Progenitor cell of endocrine pancreas (in vitro differentiated cells): ENCODE results near the gene MIPOL1. TPM values are rescaled to one million over a fixed set of nuclear protein-coding genes. Genes with fewer than 3 reads are reported as not detected.
"Not testable (repeated sequence)": the region's sequence is repeated elsewhere in the genome, so short reads cannot be mapped to it uniquely, and the experiment has no call there.

Source experiments
- DNase-seq: peaks from one replicate; pipeline ENCODE4 v3.0.0; 2021; ENCODE audit warnings: low spot score; ENCODE audit not compliant: unreplicated experiment
- H3K27ac Mint-ChIP-seq: 2 replicates; pipeline ENCODE4 v1.8.0; 2021; ENCODE audit warnings: mild to moderate bottlenecking, moderate library complexity, mixed read lengths
- H3K27me3 Mint-ChIP-seq: 2 replicates; pipeline ENCODE4 v1.8.0; 2021; ENCODE audit warnings: mixed read lengths
- H3K36me3 Mint-ChIP-seq: 2 replicates; pipeline ENCODE4 v1.8.0; 2022; ENCODE audit warnings: mixed read lengths; ENCODE audit not compliant: insufficient read depth
- H3K4me1 Mint-ChIP-seq: 2 replicates; pipeline ENCODE4 v1.8.0; 2021; ENCODE audit warnings: low read depth, mixed read lengths
- H3K4me3 Mint-ChIP-seq: 2 replicates; pipeline ENCODE4 v1.8.0; 2021; ENCODE audit warnings: low read depth, mild to moderate bottlenecking, moderate library complexity, mixed read lengths
- H3K9me3 Mint-ChIP-seq: 2 replicates; pipeline ENCODE4 v1.8.0; 2021; ENCODE audit warnings: low read depth, mixed read lengths
- total RNA-seq: library from RNA; stranded (reverse); gene quantifications from 2 replicates; pipeline ENCODE4 v1.2.1, GENCODE V29; 2021
- TF ChIP-seq, protein P1 (sequence below): fragments of 200-600 bp; sonication (generic); IDR thresholded peaks from one replicate; pipeline ENCODE4 v1.5.0; 2021; ENCODE audit warnings: antibody characterized with exemption, mild to moderate bottlenecking; ENCODE audit not compliant: unreplicated experiment

MIPOL1 gene
- total RNA-seq, 1 donor from 2014 or later = 25.6 TPM

DNA sequence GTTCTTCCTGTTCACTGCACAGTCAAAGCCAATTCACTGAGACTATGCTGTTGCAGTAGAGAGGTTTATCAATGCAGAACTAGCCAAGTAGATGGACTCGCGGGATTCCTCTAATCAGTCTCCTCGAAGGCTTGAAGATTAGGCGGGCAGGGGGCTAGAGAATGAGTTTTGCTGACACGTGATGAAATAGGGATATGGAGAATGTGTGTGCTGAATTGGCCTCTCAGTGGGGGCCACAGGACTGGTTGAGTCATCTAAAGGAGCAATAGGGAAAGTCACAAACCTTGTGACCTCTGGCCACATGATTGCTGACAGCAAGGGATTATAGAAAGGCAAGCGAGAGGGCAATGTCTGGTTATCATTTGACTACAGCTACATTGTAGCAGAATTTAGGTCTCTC, 12.7 kb downstream of the MIPOL1 start:
- H3K4me1 Mint-ChIP-seq = no peaks in the 10 kb centered on the region
- H3K36me3 Mint-ChIP-seq = peaks cover 49% of the 10 kb centered on the region
- H3K27me3 Mint-ChIP-seq = no peaks in the 10 kb centered on the region
- DNase-seq = no peak
- no peak overlapping the region for H3K4me3 Mint-ChIP-seq
- no peak overlapping the region for H3K27ac Mint-ChIP-seq
- peaks cover 36% of the 10 kb centered on the region for H3K9me3 Mint-ChIP-seq
- TF ChIP-seq, protein P1, sequence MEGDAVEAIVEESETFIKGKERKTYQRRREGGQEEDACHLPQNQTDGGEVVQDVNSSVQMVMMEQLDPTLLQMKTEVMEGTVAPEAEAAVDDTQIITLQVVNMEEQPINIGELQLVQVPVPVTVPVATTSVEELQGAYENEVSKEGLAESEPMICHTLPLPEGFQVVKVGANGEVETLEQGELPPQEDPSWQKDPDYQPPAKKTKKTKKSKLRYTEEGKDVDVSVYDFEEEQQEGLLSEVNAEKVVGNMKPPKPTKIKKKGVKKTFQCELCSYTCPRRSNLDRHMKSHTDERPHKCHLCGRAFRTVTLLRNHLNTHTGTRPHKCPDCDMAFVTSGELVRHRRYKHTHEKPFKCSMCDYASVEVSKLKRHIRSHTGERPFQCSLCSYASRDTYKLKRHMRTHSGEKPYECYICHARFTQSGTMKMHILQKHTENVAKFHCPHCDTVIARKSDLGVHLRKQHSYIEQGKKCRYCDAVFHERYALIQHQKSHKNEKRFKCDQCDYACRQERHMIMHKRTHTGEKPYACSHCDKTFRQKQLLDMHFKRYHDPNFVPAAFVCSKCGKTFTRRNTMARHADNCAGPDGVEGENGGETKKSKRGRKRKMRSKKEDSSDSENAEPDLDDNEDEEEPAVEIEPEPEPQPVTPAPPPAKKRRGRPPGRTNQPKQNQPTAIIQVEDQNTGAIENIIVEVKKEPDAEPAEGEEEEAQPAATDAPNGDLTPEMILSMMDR = no peak

DNA sequence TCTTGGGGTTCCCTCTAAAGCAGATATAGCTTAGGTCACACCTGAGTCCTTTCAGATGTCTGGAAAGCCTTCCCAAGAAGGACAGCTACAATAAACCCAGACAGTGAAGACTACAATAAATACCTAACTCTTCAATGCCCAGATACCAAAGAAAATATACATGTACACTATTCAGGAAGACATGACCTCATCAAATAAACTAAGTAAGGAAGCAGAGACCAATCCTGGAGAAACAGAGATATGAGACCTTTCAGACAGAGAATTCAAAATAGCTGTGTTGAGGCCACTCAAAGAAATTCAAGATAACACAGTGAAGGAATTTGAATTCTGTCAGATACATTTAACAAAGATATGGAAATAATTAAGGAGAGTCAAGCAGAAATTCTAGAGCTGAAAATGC, 15.3 kb downstream of the MIPOL1 start:
- no peak overlapping the region for H3K4me3 Mint-ChIP-seq
- TF ChIP-seq, protein P1 = no peak
- no peak overlapping the region for H3K27ac Mint-ChIP-seq
- no peaks in the 10 kb centered on the region for H3K4me1 Mint-ChIP-seq
- no peak for DNase-seq
- H3K36me3 Mint-ChIP-seq = peaks cover 37% of the 10 kb centered on the region
- no peaks in the 10 kb centered on the region for H3K27me3 Mint-ChIP-seq
- H3K9me3 Mint-ChIP-seq = peaks cover 39% of the 10 kb centered on the region

DNA sequence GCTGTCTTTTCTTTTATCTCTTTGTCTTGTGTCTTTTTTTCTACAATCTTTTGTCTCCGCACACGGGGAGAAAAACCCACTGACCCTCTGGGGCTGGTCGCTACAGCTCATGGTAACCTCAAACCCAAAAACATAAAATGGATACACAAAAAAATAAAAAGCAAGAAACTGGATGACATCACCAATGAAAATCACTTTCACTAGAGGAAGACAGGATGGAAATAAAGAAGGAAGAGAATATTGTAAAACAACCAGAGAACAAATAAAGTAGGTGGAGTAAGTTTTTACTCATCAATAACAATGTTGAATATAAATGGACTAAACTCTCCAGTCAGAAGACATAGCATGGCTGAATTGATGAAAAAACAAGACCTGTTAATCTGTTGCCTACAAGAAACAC, 17.6 kb downstream of the MIPOL1 start:
- H3K27me3 Mint-ChIP-seq = no peaks in the 10 kb centered on the region
- TF ChIP-seq, protein P1 = no peak
- no peak overlapping the region for H3K27ac Mint-ChIP-seq
- peaks cover 35% of the 10 kb centered on the region for H3K9me3 Mint-ChIP-seq
- no peak for DNase-seq
- peaks cover 30% of the 10 kb centered on the region for H3K36me3 Mint-ChIP-seq
- no peak overlapping the region for H3K4me3 Mint-ChIP-seq
- H3K4me1 Mint-ChIP-seq = no peaks in the 10 kb centered on the region

DNA sequence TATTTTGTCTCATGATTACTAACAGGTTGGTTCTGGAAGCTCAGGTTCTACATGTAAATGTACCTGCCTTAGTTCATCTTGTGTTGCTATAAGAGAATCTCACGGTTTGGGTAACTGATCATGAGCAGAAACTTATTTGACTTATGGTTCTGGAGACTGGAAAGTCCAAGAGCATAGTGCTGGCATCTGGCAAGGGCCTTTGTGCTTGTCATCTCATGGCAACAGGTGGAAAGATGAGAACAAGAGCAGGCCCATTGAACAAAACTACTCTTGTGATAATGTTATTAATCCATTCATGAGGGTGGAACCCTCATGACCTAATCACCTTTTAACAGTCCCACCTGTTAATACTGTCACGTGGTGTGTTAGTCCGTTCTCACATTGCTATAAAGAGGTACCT, 23.3 kb downstream of the MIPOL1 start:
- TF ChIP-seq, protein P1 = no peak
- H3K4me1 Mint-ChIP-seq = no peaks in the 10 kb centered on the region
- H3K27me3 Mint-ChIP-seq = no peaks in the 10 kb centered on the region
- no peak for DNase-seq
- H3K9me3 Mint-ChIP-seq = peaks cover 37% of the 10 kb centered on the region
- no peak overlapping the region for H3K4me3 Mint-ChIP-seq
- H3K27ac Mint-ChIP-seq = no peak overlapping the region
- H3K36me3 Mint-ChIP-seq = peaks cover 31% of the 10 kb centered on the region

DNA sequence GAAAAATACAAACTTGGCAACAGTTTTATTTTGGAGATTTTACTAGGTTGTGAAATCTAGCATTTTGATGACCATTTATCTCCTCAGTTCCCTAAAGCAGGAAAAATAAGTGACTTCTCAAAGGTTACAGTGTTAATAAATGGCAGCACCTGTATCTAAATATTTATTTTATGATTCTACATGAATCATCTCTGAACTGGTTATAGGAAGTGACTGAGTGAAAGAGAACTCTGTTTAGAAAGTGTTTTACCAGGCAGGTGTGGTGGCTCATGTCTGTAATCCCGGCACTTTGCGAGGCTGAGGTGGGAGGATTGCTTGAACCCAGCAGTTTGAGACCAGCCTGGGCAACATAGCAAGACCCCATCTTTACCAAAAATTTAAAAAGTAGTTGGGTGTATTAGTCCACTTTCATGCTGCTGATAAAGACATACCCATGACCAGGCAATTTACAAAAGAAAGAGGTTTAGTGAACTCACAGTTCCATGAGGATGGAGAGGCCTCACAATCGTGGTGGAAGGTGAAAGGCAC, 26.3 kb downstream of the MIPOL1 start:
- Mint-ChIP-seq H3K4me1 (no peaks in the 10 kb centered on the region), H3K27ac (no peak overlapping the region)

DNA sequence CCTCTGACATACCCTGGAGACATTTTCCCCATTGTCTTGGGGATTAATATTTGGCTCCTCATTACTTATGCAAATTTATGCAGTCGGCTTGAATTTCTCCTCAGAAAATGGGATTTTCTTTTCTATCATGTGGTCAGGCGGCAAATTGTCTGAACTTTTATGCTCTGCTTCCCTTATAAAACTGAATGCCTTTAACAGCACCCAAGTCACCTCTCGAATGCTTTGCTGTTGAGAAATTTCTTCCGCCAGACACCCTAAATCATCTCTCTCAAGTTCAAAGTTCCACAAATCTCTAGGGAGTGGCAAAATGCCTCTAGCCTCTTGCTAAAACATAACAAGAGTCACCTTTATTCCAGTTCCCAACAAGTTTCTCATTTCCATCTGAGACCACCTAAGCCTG, 27.9 kb downstream of the MIPOL1 start:
- H3K27me3 Mint-ChIP-seq, DNase-seq, H3K4me3 Mint-ChIP-seq, H3K27ac Mint-ChIP-seq, H3K4me1 Mint-ChIP-seq: not testable (repeated sequence)
- peaks cover 26% of the 10 kb centered on the region for H3K9me3 Mint-ChIP-seq
- peaks cover 34% of the 10 kb centered on the region for H3K36me3 Mint-ChIP-seq

More for the DNA sequence above, 26.3 kb downstream of the MIPOL1 start:
- peaks cover 26% of the 10 kb centered on the region for H3K9me3 Mint-ChIP-seq
- TF ChIP-seq, protein P1 = no peak
- no peaks in the 10 kb centered on the region for H3K27me3 Mint-ChIP-seq
- no peak for DNase-seq
- peaks cover 34% of the 10 kb centered on the region for H3K36me3 Mint-ChIP-seq
- no peak overlapping the region for H3K4me3 Mint-ChIP-seq
